PC-3 (cell line): ENCODE measurements around the gene FGGY. TPM values are rescaled to one million over a fixed set of nuclear protein-coding genes. Genes with fewer than 3 reads are reported as not detected.

Experiments used
- ATAC-seq: fragments of 200-7000 bp; cut with Tn5 transposase; 2 replicates; pipeline ENCODE4 v1.9.1; 2020; ENCODE audit warnings: mild to moderate bottlenecking, moderate library complexity
- BruUV-seq: library from RNA; stranded (reverse); fragments of 400-500 nt; replicated peaks from 2 replicates; lab custom pipeline; 2021; lab: Mats Ljungman, UMichigan
- CTCF ChIA-PET: fragments of 300-600 bp; sonication (Branson Sonifier 250); formaldehyde crosslinking; loops from one replicate; lab custom pipeline; 2022; ENCODE audit warnings: antibody characterized with exemption; lab: Charles Lee
- POLR2A ChIA-PET: fragments of 300-600 bp; sonication (Branson Sonifier 250); formaldehyde crosslinking; loops from one replicate; lab custom pipeline; 2022; ENCODE audit warnings: antibody characterized with exemption; ENCODE audit not compliant: unreplicated experiment; lab: Charles Lee
- DNase-seq: peaks from one replicate; pipeline ENCODE4 v3.0.0-alpha.2; 2015
- H2AFZ ChIP-seq: fragments of 300-600 bp; sonication (generic); 2 replicates; pipeline ENCODE4 v1.6.0; 2016; ENCODE audit warnings: antibody characterized with exemption, low read length
- H3F3A ChIP-seq: fragments of 300-600 bp; sonication (generic); one replicate; pipeline ENCODE4 v1.6.0; 2017; ENCODE audit warnings: antibody characterized with exemption, low read length, control low read depth, mild to moderate bottlenecking; ENCODE audit not compliant: unreplicated experiment
- H3K27ac ChIP-seq: fragments of 300-600 bp; sonication (generic); 2 replicates; pipeline ENCODE4 v1.5.1; 2016; ENCODE audit warnings: mild to moderate bottlenecking, low read length
- H3K27me3 ChIP-seq: fragments of 300-600 bp; sonication (generic); 2 replicates; pipeline ENCODE4 v1.6.1; 2016; ENCODE audit warnings: low read length, mixed read lengths
- H3K36me3 ChIP-seq: fragments of 300-600 bp; sonication (generic); 2 replicates; pipeline ENCODE4 v1.6.1; 2016; ENCODE audit warnings: low read depth, mixed run types, low read length, mixed read lengths
- H3K4me1 ChIP-seq: fragments of 300-600 bp; sonication (generic); 2 replicates; pipeline ENCODE4 v1.5.1; 2016; ENCODE audit warnings: low read length; ENCODE audit not compliant: insufficient read depth
- H3K4me2 ChIP-seq: fragments of 300-600 bp; sonication (generic); 2 replicates; pipeline ENCODE4 v1.6.0; 2016; ENCODE audit warnings: low read length
- H3K4me3 ChIP-seq: fragments of 300-600 bp; sonication (generic); 2 replicates; pipeline ENCODE4 v1.5.1; 2016; ENCODE audit warnings: mild to moderate bottlenecking, low read length, mixed read lengths
- H3K79me2 ChIP-seq: fragments of 300-600 bp; sonication (generic); 2 replicates; pipeline ENCODE4 v1.6.1; 2017; ENCODE audit warnings: low read length, mixed read lengths
- H3K9ac ChIP-seq: fragments of 300-600 bp; sonication (generic); 2 replicates; pipeline ENCODE4 v1.6.0; 2016; ENCODE audit warnings: mild to moderate bottlenecking, low read length
- H3K9me2 ChIP-seq: fragments of 300-600 bp; sonication (generic); replicated peaks from 2 replicates; pipeline ENCODE4 v1.6.1; 2016; ENCODE audit warnings: mixed run types, low read length, mixed read lengths
- H3K9me3 ChIP-seq: fragments of 300-600 bp; sonication (generic); 2 replicates; pipeline ENCODE4 v1.6.1; 2016; ENCODE audit warnings: low read length, mixed read lengths
- H4K20me1 ChIP-seq: fragments of 300-600 bp; sonication (generic); 2 replicates; pipeline ENCODE4 v1.6.1; 2016; ENCODE audit warnings: low read length, mixed read lengths
- CTCF ChIP-seq: fragments of 300-600 bp; sonication (generic); conservative IDR thresholded peaks from 2 replicates; pipeline ENCODE4 v1.5.1; 2017; ENCODE audit warnings: antibody characterized with exemption, low read depth, mild to moderate bottlenecking, low read length
- EZH2 ChIP-seq: fragments of 300-600 bp; sonication (generic); IDR thresholded peaks from one replicate; pipeline ENCODE4 v1.6.1; 2017; ENCODE audit warnings: antibody characterized with exemption, mild to moderate bottlenecking, low read length; ENCODE audit not compliant: unreplicated experiment
- EZH2phosphoT487 ChIP-seq: fragments of 300-600 bp; sonication (generic); IDR thresholded peaks from 2 replicates; pipeline ENCODE4 v1.6.1; 2018; ENCODE audit warnings: mild to moderate bottlenecking, antibody characterized with exemption, low read length, borderline replicate concordance
- intact Hi-C: fragments of 100-400 bp; cut with micrococcal nuclease; formaldehyde crosslinking; loops from 2 replicates; pipeline ENCODE4 v1.9.0; 2023
- total RNA-seq: library from RNA; depleted of rRNA; stranded (reverse); fragments of >200 nt; gene quantifications from 2 replicates; pipeline ENCODE4 v1.2.3, GENCODE V29; 2014

Gene FGGY
- total RNA-seq, 1 experiment from 2014 or later: 7.4 TPM

- Histone ChIP-seq H4K20me1 (no peaks in the 10 kb centered on the region), H3K27ac (no peak overlapping the region), H3K9me2 (no peaks in the 10 kb centered on the region), H3K4me2 (no peak overlapping the region), H3K9ac (no peak overlapping the region), H3K4me3 (no peak overlapping the region), H3K36me3 (no peaks in the 10 kb centered on the region), H3K4me1 (no peaks in the 10 kb centered on the region), H2AFZ (no peak overlapping the region), H3K27me3 (no peaks in the 10 kb centered on the region), H3K79me2 (no peaks in the 10 kb centered on the region), H3K9me3 (no peaks in the 10 kb centered on the region), H3F3A (no peaks in the 10 kb centered on the region)
- POLR2A ChIA-PET: interaction anchor here (0.6 kb wide), 1 partner anchor 861 kb away, joined by 4 read pairs; no protein-coding TSS in a partner anchor
- DNase-seq (peak; percentile 43), ATAC-seq (no peak)
- TF ChIP-seq EZH2: no peak
- no peak for TF ChIP-seq CTCF
- TF ChIP-seq EZH2phosphoT487: no peak
- CTCF ChIA-PET: no interaction called here
- intact Hi-C loops: no loop called here
- no TSS peak for BruUV-seq
Measured at GRCh38 chr1:59678493-59679228, 381.8 kb downstream of the FGGY start.

GRCh38 chr1:59680044-59680443, 383.1 kb downstream of the FGGY start:
- Histone ChIP-seq H3K4me2 (no peak overlapping the region), H3K36me3 (no peaks in the 10 kb centered on the region), H3K27ac (no peak overlapping the region), H2AFZ (no peak overlapping the region), H3K27me3 (no peaks in the 10 kb centered on the region), H3F3A (no peaks in the 10 kb centered on the region), H4K20me1 (no peaks in the 10 kb centered on the region), H3K4me3 (no peak overlapping the region), H3K79me2 (no peaks in the 10 kb centered on the region), H3K9me3 (no peaks in the 10 kb centered on the region), H3K9me2 (no peaks in the 10 kb centered on the region), H3K9ac (no peak overlapping the region), H3K4me1 (no peaks in the 10 kb centered on the region)
- ATAC-seq (no peak), DNase-seq (no peak)
- POLR2A ChIA-PET: no interaction called here
- intact Hi-C loops: no loop called here
- TF ChIP-seq EZH2phosphoT487: no peak
- TF ChIP-seq EZH2: no peak
- TF ChIP-seq CTCF: no peak
- CTCF ChIA-PET: no interaction called here
- no TSS peak for BruUV-seq

GRCh38 chr1:59682396-59683080, 385.6 kb downstream of the FGGY start:
- Histone ChIP-seq H3K4me1 (0 out of 2 replicates have a peak, but pooled peaks cover 5% of the 10 kb centered on the region), H2AFZ (no peak overlapping the region)
- no peak for ATAC-seq

More at GRCh38 chr1:59682396-59683080, 385.6 kb downstream of the FGGY start:
- CTCF ChIA-PET: no interaction called here
- H3K4me3 ChIP-seq: no peak overlapping the region
- H3K36me3 ChIP-seq: no peaks in the 10 kb centered on the region
- no peaks in the 10 kb centered on the region for H3K9me3 ChIP-seq
- no peak for DNase-seq
- H3K9me2 ChIP-seq: no peaks in the 10 kb centered on the region
- no peaks in the 10 kb centered on the region for H3F3A ChIP-seq
- no peaks in the 10 kb centered on the region for H4K20me1 ChIP-seq
- H3K4me2 ChIP-seq: no peak overlapping the region
- TF ChIP-seq CTCF (no peak), EZH2 (no peak)
- H3K79me2 ChIP-seq: no peaks in the 10 kb centered on the region
- no peak overlapping the region for H3K27ac ChIP-seq
- POLR2A ChIA-PET: no interaction called here
- no TSS peak for BruUV-seq
- H3K9ac ChIP-seq: no peak overlapping the region
- intact Hi-C loops: no loop called here
- no peaks in the 10 kb centered on the region for H3K27me3 ChIP-seq
